Diencephalon (tissue), 1 donor: ENCODE measurements around the gene HNRNPCL1. TPM values are rescaled to one million over a fixed set of nuclear protein-coding genes. Genes with fewer than 3 reads are reported as not detected.

Experiments
- total RNA-seq: library from RNA; depleted of rRNA; stranded (reverse); fragments of >200 nt; gene quantifications from one replicate; pipeline ENCODE4 v1.2.3, GENCODE V29; 2014

HNRNPCL1 gene
- not detected for total RNA-seq

GRCh38 chr1:12848620-12849019, at the start of gene HNRNPCL1:
HNRNPCL1 (minus strand) TSS chr1:12848720; CDS start chr1:12848289, 431 bp downstream.

DNA sequence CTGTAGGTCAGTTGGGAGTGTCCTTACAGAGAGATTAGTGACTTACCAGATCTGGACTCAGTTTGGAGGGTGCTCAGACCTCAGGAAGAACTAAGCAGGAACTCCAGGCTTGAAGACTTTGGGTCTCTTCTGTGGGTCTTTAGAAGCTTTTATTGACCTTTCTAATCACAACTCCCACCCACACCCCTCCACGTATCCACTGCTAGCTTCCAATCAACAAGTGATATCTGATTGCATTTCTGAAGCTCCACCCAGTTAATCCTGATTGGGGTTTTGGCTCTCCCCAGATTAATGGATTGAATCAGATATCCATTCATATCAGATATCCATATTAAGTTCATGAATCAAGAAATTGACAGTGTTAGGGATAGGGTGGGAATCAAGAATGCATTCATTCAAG, 49.6 kb upstream of the HNRNPCL1 start, which contains the start of gene PRAMEF10:
Gene PRAMEF10 (minus strand): TSS at position 101 of the 400 bp plus-strand sequence. CDS start 2,423 bp downstream, outside the sequence.

DNA sequence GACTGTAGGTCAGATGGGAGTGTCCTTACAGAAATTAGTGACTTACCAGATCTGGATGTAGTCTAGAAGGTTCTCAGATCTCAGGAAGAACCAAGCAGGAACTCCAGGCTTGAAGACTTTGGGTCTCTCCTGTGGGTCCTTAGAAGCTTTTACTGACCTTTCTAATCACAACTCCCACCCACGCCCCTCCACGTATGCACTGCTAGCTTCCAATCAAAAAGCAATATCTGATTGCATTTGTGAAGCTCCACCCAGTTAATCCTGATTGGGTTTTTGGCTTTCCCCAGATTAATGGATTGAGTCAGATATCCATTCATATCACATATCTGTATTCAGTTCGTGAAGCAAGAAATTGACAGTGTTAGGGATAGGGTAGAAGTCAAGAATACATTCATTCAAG, 37.6 kb upstream of the HNRNPCL1 start, which contains the start of gene PRAMEF4:
Gene PRAMEF4 (minus strand): TSS at position 101 of the 400 bp plus-strand sequence. CDS start 2,807 bp downstream, outside the sequence.

GRCh38 chr1:12856786-12857185, 8.3 kb upstream of the HNRNPCL1 start, which contains the start of gene PRAMEF2:
PRAMEF2 (plus strand) TSS chr1:12857086; CDS start chr1:12859010, 1,924 bp downstream.

DNA sequence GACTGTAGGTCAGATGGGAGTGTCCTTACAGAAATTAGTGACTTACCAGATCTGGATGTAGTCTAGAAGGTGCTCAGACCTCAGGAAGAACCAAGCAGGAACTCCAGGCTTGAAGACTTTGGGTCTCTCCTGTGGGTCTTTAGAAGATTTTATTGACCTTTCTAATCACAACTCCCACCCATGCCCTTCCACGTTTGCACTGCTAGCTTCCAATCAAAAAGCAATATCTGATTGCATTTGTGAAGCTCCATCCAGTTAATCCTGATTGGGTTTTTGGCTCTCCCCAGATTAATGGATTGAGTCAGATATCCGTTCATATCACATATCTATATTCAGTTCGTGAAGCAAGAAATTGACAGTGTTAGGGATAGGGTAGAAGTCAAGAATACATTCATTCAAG, 17.2 kb downstream of the HNRNPCL1 start, which contains the start of gene PRAMEF11:
Gene PRAMEF11 (minus strand): TSS at position 101 of the 400 bp plus-strand sequence. CDS start 2,621 bp downstream, outside the sequence.

Other genes starting within 250 kb of the HNRNPCL1 start
- 28.4 TPM for gene DHRS3, start 230.5 kb downstream of the HNRNPCL1 start, total RNA-seq
- gene AADACL4, start 204.6 kb downstream of the HNRNPCL1 start, total RNA-seq = not detected
- not detected for gene AADACL3, start 132.6 kb downstream of the HNRNPCL1 start, total RNA-seq
- gene CFAP107, start 102.5 kb downstream of the HNRNPCL1 start, total RNA-seq = 3.0 TPM
- not detected for gene PRAMEF12, start 75.0 kb downstream of the HNRNPCL1 start, total RNA-seq
- gene PRAMEF1, start 57.3 kb downstream of the HNRNPCL1 start, total RNA-seq = not detected
- gene PRAMEF11, start 17.3 kb downstream of the HNRNPCL1 start, total RNA-seq = not detected
- gene PRAMEF2, start 8.4 kb upstream of the HNRNPCL1 start, total RNA-seq = not detected
- not detected for gene PRAMEF4, start 37.5 kb upstream of the HNRNPCL1 start, total RNA-seq
- not detected for gene PRAMEF10, start 49.5 kb upstream of the HNRNPCL1 start, total RNA-seq
- not detected for gene PRAMEF7, start 67.9 kb upstream of the HNRNPCL1 start, total RNA-seq
- not detected for gene PRAMEF6, start 98.9 kb upstream of the HNRNPCL1 start, total RNA-seq
- not detected for gene PRAMEF27, start 207.9 kb upstream of the HNRNPCL1 start, total RNA-seq
- not detected for gene HNRNPCL3, start 212.0 kb upstream of the HNRNPCL1 start, total RNA-seq
- not detected for gene PRAMEF25, start 222.1 kb upstream of the HNRNPCL1 start, total RNA-seq